ENCODE results near the gene RACGAP1. TPM values are rescaled to one million over a fixed set of nuclear protein-coding genes. Genes with fewer than 3 reads are reported as not detected.

Gene RACGAP1
- total RNA-seq, 1 donor from 2014 or later = 42.1 TPM

DNA sequence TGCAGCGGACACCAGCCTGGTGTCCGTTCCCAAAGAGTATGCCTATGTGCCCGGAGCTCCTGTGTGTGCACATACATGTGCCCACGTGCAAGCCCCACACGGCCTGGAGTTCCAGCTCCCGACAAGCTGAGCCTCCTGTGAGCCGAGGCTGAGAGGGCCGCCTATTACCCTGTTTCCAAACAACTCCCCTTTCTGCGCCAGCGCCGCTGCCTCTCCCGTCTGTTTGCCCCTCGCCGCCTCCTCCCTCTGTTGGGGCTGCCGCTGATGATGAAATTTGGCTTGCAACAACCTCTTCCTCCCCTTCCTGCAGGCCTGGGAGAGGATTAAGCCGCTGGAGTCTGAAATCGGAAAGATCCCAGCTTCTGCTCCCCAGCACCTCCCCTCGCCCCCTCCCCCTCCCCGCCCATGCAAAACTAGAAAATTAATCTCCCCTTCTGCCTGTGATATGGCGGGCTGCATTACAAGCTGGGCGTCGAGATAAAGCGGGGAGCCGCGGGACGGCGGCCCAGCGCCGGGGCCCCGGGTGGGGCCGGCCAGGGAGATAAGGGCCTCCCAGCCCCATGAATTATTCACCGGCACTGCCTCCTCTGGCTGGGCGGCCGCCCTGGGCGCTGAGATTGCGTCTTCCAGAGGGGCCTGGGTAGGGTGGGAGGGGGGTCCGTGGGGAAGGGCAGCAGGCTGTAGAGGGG is 25.3 kb upstream of the RACGAP1 start:
- Mint-ChIP-seq H3K27ac (peak overlapping the region; percentile 56), H3K4me3 (ENCODE audit: low read depth) (peak overlapping the region; percentile 64), H3K4me1 (ENCODE audit: low read depth) (peaks cover 9% of the 10 kb centered on the region), H3K9me3 (ENCODE audit: low read depth) (no peaks in the 10 kb centered on the region), H3K27me3 (peaks cover 52% of the 10 kb centered on the region), H3K36me3 (ENCODE audit: insufficient read depth) (no peaks in the 10 kb centered on the region)
- DNase-seq (ENCODE audit: low spot score, unreplicated experiment) = no peak
- TF ChIP-seq, protein P1, sequence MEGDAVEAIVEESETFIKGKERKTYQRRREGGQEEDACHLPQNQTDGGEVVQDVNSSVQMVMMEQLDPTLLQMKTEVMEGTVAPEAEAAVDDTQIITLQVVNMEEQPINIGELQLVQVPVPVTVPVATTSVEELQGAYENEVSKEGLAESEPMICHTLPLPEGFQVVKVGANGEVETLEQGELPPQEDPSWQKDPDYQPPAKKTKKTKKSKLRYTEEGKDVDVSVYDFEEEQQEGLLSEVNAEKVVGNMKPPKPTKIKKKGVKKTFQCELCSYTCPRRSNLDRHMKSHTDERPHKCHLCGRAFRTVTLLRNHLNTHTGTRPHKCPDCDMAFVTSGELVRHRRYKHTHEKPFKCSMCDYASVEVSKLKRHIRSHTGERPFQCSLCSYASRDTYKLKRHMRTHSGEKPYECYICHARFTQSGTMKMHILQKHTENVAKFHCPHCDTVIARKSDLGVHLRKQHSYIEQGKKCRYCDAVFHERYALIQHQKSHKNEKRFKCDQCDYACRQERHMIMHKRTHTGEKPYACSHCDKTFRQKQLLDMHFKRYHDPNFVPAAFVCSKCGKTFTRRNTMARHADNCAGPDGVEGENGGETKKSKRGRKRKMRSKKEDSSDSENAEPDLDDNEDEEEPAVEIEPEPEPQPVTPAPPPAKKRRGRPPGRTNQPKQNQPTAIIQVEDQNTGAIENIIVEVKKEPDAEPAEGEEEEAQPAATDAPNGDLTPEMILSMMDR (IDR thresholded peaks at IDR 0.05; ENCODE audit: unreplicated experiment) = no peak

DNA sequence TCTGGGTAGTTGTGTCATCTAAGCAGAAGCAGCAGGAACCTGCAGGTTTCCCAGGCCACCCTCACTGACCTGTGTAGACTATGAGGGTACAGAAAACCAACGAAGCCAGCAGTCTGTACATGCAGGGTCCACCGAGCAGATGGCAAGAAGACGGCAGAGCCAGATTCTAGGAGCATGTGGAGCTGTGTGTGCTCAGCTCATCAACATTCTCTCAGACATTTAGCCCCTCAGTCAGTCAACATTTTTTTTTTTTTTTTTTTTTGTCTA is 24.8 kb upstream of the RACGAP1 start:
- Mint-ChIP-seq H3K27ac (no peak overlapping the region), H3K36me3 (ENCODE audit: insufficient read depth) (no peaks in the 10 kb centered on the region), H3K4me3 (ENCODE audit: low read depth) (peak overlapping the region; percentile 64), H3K27me3 (peaks cover 51% of the 10 kb centered on the region), H3K4me1 (ENCODE audit: low read depth) (peaks cover 9% of the 10 kb centered on the region), H3K9me3 (ENCODE audit: low read depth) (no peaks in the 10 kb centered on the region)
- TF ChIP-seq, protein P1 (IDR thresholded peaks at IDR 0.05; ENCODE audit: unreplicated experiment) = no peak
- DNase-seq (ENCODE audit: low spot score, unreplicated experiment) = no peak

DNA sequence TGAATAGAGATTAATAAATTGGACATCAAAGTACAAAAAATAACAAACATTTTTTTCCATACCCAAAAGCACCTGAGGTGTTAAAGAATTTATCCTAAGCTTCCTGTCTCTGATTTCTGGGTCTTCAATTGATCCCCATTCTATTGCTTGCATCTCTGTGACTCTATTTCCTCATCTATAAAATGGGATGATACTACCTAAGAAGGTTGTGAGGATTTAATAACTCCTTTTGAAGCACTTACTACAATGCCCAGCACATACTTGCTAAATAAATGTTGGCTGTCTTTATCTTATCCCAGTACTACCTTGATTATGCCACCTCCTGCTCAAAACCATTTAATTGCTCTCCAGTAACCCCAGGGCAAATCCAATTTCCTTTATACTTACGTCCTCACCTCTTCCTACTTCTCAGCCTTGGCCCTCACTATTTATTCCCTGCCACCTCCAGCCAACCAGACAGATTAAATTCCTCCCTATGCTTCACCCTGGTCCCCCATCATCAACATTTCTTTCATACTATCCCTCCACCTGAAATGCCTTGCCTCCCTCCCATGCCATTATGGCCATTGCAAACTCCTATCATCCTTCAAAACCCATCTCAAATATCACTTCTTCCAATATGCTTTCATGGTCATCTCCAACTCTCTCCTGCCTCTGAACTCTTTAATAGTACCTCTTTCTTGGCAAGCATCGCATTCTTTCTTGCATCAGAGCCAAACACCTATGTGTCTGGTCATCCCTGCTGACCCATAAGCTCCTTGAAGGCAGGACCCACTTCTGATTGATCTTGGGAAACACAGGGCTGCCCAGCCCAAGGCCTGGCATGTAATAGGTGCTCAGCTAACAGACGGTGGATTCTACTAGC is 24.2 kb upstream of the RACGAP1 start:
- peaks cover 51% of the 10 kb centered on the region for H3K27me3 Mint-ChIP-seq
- TF ChIP-seq, protein P1 (IDR thresholded peaks at IDR 0.05; ENCODE audit: unreplicated experiment) = no peak
- no peak for DNase-seq (ENCODE audit: low spot score, unreplicated experiment)
- peaks cover 9% of the 10 kb centered on the region for H3K4me1 Mint-ChIP-seq (ENCODE audit: low read depth)
- H3K36me3 Mint-ChIP-seq (ENCODE audit: insufficient read depth) = no peaks in the 10 kb centered on the region
- H3K4me3 Mint-ChIP-seq (ENCODE audit: low read depth) = no peak overlapping the region
- H3K27ac Mint-ChIP-seq = no peak overlapping the region
- no peaks in the 10 kb centered on the region for H3K9me3 Mint-ChIP-seq (ENCODE audit: low read depth)

- Mint-ChIP-seq H3K4me1 (ENCODE audit: low read depth) (peaks cover 9% of the 10 kb centered on the region), H3K36me3 (ENCODE audit: insufficient read depth) (no peaks in the 10 kb centered on the region), H3K27me3 (peaks cover 38% of the 10 kb centered on the region), H3K27ac (no peak overlapping the region), H3K4me3 (ENCODE audit: low read depth) (no peak overlapping the region), H3K9me3 (ENCODE audit: low read depth) (no peaks in the 10 kb centered on the region)
- DNase-seq (ENCODE audit: low spot score, unreplicated experiment) = no peak
- TF ChIP-seq, protein P1 (IDR thresholded peaks at IDR 0.05; ENCODE audit: unreplicated experiment) = no peak
These were observed 22.5 kb upstream of the RACGAP1 start for GRCh38 chr12:50047693-50048250.

DNA sequence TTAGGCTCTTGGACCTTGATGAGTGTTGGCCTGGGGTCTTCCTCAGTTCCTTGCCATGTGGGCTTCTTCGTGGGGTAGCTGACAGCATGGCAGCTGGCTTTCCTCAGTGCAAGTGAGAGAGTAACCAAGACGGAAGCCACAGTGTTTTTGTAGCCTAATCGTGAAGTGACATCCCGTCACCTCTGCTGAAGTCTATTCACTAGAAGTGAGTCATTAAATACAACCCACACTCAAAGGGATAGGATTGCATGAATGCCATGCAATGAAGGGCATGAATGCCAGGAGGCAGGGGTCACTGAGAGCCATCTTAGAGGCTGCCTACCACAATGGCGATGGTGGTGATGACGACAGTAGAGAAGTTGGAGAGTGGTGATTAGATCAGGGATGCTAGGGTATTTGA is 18.6 kb upstream of the RACGAP1 start:
- no peak for DNase-seq (ENCODE audit: low spot score, unreplicated experiment)
- TF ChIP-seq, protein P1 (IDR thresholded peaks at IDR 0.05; ENCODE audit: unreplicated experiment) = no peak
- Mint-ChIP-seq H3K36me3 (ENCODE audit: insufficient read depth) (no peaks in the 10 kb centered on the region), H3K27me3 (peaks cover 29% of the 10 kb centered on the region), H3K27ac (no peak overlapping the region), H3K9me3 (ENCODE audit: low read depth) (no peaks in the 10 kb centered on the region), H3K4me1 (ENCODE audit: low read depth) (no peaks in the 10 kb centered on the region), H3K4me3 (ENCODE audit: low read depth) (no peak overlapping the region)

Data from progenitor cell of endocrine pancreas (in vitro differentiated cells).